ENCODE results near the gene PREX1. TPM values are rescaled to one million over a fixed set of nuclear protein-coding genes. Genes with fewer than 3 reads are reported as not detected.
A peak's percentile ranks its signal among the peaks of the same experiment; 100 is the strongest.

PREX1 gene
- total and polyA plus RNA-seq, 2 donors (not counting 3 experiments of a cell fraction or from before 2014, with no cell fraction given): 51.3 to 72.9 TPM

DNA sequence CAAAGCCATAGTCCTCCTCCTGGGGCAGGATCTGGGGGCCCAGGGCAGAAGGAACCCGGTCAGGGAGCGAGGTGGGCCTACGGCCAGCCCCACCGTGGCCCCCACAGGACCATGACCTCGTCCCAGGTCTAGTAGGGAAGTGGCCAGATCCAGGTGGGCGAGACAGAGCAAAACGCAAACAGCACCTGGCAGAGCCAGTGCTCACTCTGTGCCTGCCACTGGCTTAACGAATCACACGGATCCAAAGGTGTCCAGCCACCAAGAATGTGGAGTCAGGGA, 169.7 kb downstream of the PREX1 start:
- BruUV-seq (replicated peaks): no TSS peak

DNA sequence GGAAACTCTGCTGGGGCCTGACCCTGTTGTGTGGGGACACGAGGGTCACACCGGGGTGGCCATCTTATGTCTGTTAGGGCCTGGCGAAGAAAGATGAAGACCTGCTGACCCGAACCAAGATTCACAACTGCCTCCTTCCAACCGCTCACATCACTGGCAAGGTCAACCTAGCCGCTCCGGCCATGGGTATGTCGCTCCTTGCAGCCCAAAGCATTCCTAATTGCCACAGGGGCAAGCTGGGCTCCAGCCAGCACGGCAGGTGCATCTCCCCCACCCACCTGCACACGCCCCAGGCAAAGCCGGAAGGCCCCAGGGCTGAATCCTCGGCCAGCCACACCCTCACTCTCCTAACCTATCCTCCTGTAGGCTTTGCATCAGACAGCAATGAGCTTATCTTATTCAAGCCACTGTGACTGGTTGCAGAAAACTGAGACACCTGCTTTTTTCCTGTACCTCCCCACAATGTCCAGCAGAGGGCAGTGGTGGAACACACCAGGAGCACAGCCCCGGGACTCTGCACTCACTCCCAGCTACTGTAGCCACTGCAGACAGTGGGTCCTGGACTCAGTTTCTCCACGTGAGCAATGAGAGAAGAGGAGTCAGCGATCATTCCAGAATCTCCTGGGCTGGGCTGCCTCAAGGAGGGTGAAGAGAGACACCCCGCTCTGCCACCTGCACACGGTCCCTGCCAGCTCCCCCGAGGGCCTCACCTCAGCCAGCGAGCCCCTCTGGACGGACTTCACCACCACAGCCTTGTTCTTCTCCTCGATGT, 170.2 kb downstream of the PREX1 start:
- ChIA-PET CTCF (interaction anchor here (0.6 to 3.1 kb wide), 82 partner anchors 10 to 371 kb away, joined by 3 to 126 read pairs (median 5); partner anchors contain the start of gene PREX1), POLR2A (interaction anchor here (0.9 kb wide), 1 partner anchor 247 kb away, joined by 5 read pairs; no protein-coding TSS in a partner anchor)
- Histone ChIP-seq H3K4me3 (replicated peaks in 1 of 3; ENCODE audit: insufficient read depth in 1 of 3, low read depth in 1 of 3, low read length in 3 of 3) (no peak overlapping the region), H3K79me2 (ENCODE audit: control insufficient read depth, insufficient read depth, low read length) (no peaks in the 10 kb centered on the region), H3K27ac (ENCODE audit: insufficient read depth, low read depth, low read length) (no peak overlapping the region), H4K20me1 (replicated peaks; ENCODE audit: control insufficient read depth, extremely low read depth, insufficient read depth, low read length) (no peaks in the 10 kb centered on the region), H3K9ac (replicated peaks; ENCODE audit: extremely low read depth, insufficient read depth, low read length) (no peak overlapping the region), H3K9me1 (replicated peaks; ENCODE audit: control insufficient read depth, extremely low read depth, insufficient read depth, low read length) (no peaks in the 10 kb centered on the region), H3K9me3 (replicated peaks; ENCODE audit: control insufficient read depth, insufficient read depth, low read length) (no peaks in the 10 kb centered on the region), H3K4me2 (ENCODE audit: insufficient read depth, low read length) (no peak overlapping the region), H3K27me3 (ENCODE audit: control insufficient read depth in 2 of 2, insufficient read depth in 2 of 2, low read length in 2 of 2) (no peaks in the 10 kb centered on the region), H2AFZ (ENCODE audit: low read depth, low read length) (no peak overlapping the region), H3K4me1 (ENCODE audit: control insufficient read depth, extremely low read depth, insufficient read depth, low read length) (peaks cover 3% of the 10 kb centered on the region), H3K36me3 (ENCODE audit: control insufficient read depth in 2 of 2, extremely low read depth in 1 of 2, insufficient read depth in 2 of 2, low read length in 2 of 2) (peaks cover 19 to 47% of the 10 kb centered on the region in 2 experiments)
- FAIRE-seq (peak; percentile 94), DNase-seq (ENCODE audit: low read depth, low spot score) (peak; percentile 71)
- BruUV-seq (replicated peaks): no TSS peak
- dilution Hi-C loops (cut with MboI; ENCODE audit: extremely low pct_ligation_motif_present, low sequenced_read_pairs): loop anchor here (25.0 kb wide), 1 partner anchor 255 kb away; the partner anchor contains the start of gene ARFGEF2
- TF ChIP-seq, protein P1, sequence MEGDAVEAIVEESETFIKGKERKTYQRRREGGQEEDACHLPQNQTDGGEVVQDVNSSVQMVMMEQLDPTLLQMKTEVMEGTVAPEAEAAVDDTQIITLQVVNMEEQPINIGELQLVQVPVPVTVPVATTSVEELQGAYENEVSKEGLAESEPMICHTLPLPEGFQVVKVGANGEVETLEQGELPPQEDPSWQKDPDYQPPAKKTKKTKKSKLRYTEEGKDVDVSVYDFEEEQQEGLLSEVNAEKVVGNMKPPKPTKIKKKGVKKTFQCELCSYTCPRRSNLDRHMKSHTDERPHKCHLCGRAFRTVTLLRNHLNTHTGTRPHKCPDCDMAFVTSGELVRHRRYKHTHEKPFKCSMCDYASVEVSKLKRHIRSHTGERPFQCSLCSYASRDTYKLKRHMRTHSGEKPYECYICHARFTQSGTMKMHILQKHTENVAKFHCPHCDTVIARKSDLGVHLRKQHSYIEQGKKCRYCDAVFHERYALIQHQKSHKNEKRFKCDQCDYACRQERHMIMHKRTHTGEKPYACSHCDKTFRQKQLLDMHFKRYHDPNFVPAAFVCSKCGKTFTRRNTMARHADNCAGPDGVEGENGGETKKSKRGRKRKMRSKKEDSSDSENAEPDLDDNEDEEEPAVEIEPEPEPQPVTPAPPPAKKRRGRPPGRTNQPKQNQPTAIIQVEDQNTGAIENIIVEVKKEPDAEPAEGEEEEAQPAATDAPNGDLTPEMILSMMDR (IDR thresholded peaks at IDR 0.05; ENCODE audit: extremely low read depth in 1 of 2, insufficient read depth in 1 of 2, low read depth in 1 of 2, low read length in 2 of 2): peak; percentile 87 to 88
- TF ChIP-seq POLR2A (IDR thresholded peaks at IDR 0.05; ENCODE audit: low read depth, low read length): no peak
- intact Hi-C loops (cut with micrococcal nuclease): loop anchor here (1.0 to 2.0 kb wide), 4 partner anchors 167 to 326 kb away; no protein-coding TSS in a partner anchor

More for the DNA sequence above, 169.7 kb downstream of the PREX1 start:
- H3K9ac ChIP-seq (replicated peaks; ENCODE audit: extremely low read depth, insufficient read depth, low read length): no peak overlapping the region
- ChIA-PET CTCF (interaction anchor here (0.9 to 3.1 kb wide), 68 partner anchors 10 to 337 kb away, joined by 3 to 126 read pairs (median 6); partner anchors contain the start of gene PREX1), POLR2A (interaction anchor here (0.9 kb wide), 1 partner anchor 247 kb away, joined by 5 read pairs; no protein-coding TSS in a partner anchor)
- H3K27ac ChIP-seq (ENCODE audit: insufficient read depth, low read depth, low read length): peak overlapping the region; percentile 7
- dilution Hi-C loops (cut with MboI; ENCODE audit: extremely low pct_ligation_motif_present, low sequenced_read_pairs): loop anchor here (25.0 kb wide), 1 partner anchor 254 kb away; the partner anchor contains the start of gene ARFGEF2
- no peak overlapping the region for H3K4me3 ChIP-seq (replicated peaks in 1 of 3; ENCODE audit: insufficient read depth in 1 of 3, low read depth in 1 of 3, low read length in 3 of 3)
- no peaks in the 10 kb centered on the region for H3K79me2 ChIP-seq (ENCODE audit: control insufficient read depth, insufficient read depth, low read length)
- no peaks in the 10 kb centered on the region for H4K20me1 ChIP-seq (replicated peaks; ENCODE audit: control insufficient read depth, extremely low read depth, insufficient read depth, low read length)
- TF ChIP-seq FOS (IDR thresholded peaks at IDR 0.05; ENCODE audit: borderline replicate concordance, insufficient read depth, low read length): no peak
- H3K36me3 ChIP-seq (ENCODE audit: control insufficient read depth in 2 of 2, extremely low read depth in 1 of 2, insufficient read depth in 2 of 2, low read length in 2 of 2): peaks cover 19 to 46% of the 10 kb centered on the region in 2 experiments
- no peaks in the 10 kb centered on the region for H3K27me3 ChIP-seq (ENCODE audit: control insufficient read depth in 2 of 2, insufficient read depth in 2 of 2, low read length in 2 of 2)
- H3K4me1 ChIP-seq (ENCODE audit: control insufficient read depth, extremely low read depth, insufficient read depth, low read length): peaks cover 3% of the 10 kb centered on the region
- H2AFZ ChIP-seq (ENCODE audit: low read depth, low read length): no peak overlapping the region
- H3K4me2 ChIP-seq (ENCODE audit: insufficient read depth, low read length): no peak overlapping the region
- intact Hi-C loops (cut with micrococcal nuclease): no loop called here
- DNase-seq (ENCODE audit: low read depth, low spot score) (no peak), FAIRE-seq (no peak)
- H3K9me3 ChIP-seq (replicated peaks; ENCODE audit: control insufficient read depth, insufficient read depth, low read length): no peaks in the 10 kb centered on the region
- H3K9me1 ChIP-seq (replicated peaks; ENCODE audit: control insufficient read depth, extremely low read depth, insufficient read depth, low read length): no peaks in the 10 kb centered on the region
